Measurements from ENCODE around the gene ZNF280C.
A peak's percentile ranks its signal among the peaks of the same experiment; 100 is the strongest.

Gene ZNF280C

GRCh38 chrX:130267956-130268448 lies 697 bp downstream of the ZNF280C start:
- no peak for TF ChIP-seq CTCF (conservative IDR thresholded peaks at IDR 0.05)
- peak overlapping the region; percentile 82 for H3K27ac ChIP-seq

- no peak for TF ChIP-seq CTCF (conservative IDR thresholded peaks at IDR 0.05)
- no peak overlapping the region for H3K27ac ChIP-seq
These were observed 4.1 kb downstream of the ZNF280C start for GRCh38 chrX:130264573-130264972.

- no peak for TF ChIP-seq CTCF (conservative IDR thresholded peaks at IDR 0.05)
These were observed 5.7 kb downstream of the ZNF280C start for GRCh38 chrX:130263016-130263415.

GRCh38 chrX:130262231-130262630 lies 6.5 kb downstream of the ZNF280C start:
- no peak for TF ChIP-seq CTCF (conservative IDR thresholded peaks at IDR 0.05)
- no peak overlapping the region for H3K27ac ChIP-seq

More at GRCh38 chrX:130263016-130263415, 5.7 kb downstream of the ZNF280C start:
- H3K27ac ChIP-seq = no peak overlapping the region

- no peak overlapping the region for H3K27ac ChIP-seq
- no peak for TF ChIP-seq CTCF (conservative IDR thresholded peaks at IDR 0.05)
These were observed 7.3 kb downstream of the ZNF280C start for GRCh38 chrX:130261296-130261893.

- TF ChIP-seq CTCF (conservative IDR thresholded peaks at IDR 0.05) = no peak
- no peak overlapping the region for H3K27ac ChIP-seq
These were observed 8.4 kb downstream of the ZNF280C start for GRCh38 chrX:130260316-130260715.

- TF ChIP-seq CTCF (conservative IDR thresholded peaks at IDR 0.05) = no peak
- no peak overlapping the region for H3K27ac ChIP-seq
These were observed 14.8 kb downstream of the ZNF280C start for GRCh38 chrX:130253916-130254315.
